H9 (cell line): ENCODE data around the gene SLC25A41. TPM values are rescaled to one million over a fixed set of nuclear protein-coding genes. Genes with fewer than 3 reads are reported as not detected.

Source experiments
- DNase-seq: peaks from one replicate; pipeline ENCODE4 v3.0.0-alpha.2; 2017
- H2AFZ ChIP-seq: one replicate; pipeline ENCODE4 v1.6.1; 2013; ENCODE audit warnings: mild to moderate bottlenecking, low read length, control low read depth, moderate library complexity
- H2AK5ac ChIP-seq: 2 replicates; pipeline ENCODE4 v1.6.1; 2013; ENCODE audit warnings: low read length, control low read depth, mixed read lengths; ENCODE audit not compliant: insufficient read length
- H2BK120ac ChIP-seq: one replicate; pipeline ENCODE4 v1.6.1; 2013; ENCODE audit warnings: low read depth, mild to moderate bottlenecking, low read length, control low read depth, inconsistent platforms; ENCODE audit not compliant: poor library complexity, severe bottlenecking
- H2BK12ac ChIP-seq: 2 replicates; pipeline ENCODE4 v1.6.1; 2013; ENCODE audit warnings: low read length, control low read depth, mixed read lengths, low read depth; ENCODE audit not compliant: insufficient read length
- H2BK15ac ChIP-seq: 2 replicates; pipeline ENCODE4 v1.6.1; 2013; ENCODE audit warnings: low read depth, low read length, control low read depth
- H2BK20ac ChIP-seq: one replicate; pipeline ENCODE4 v1.6.1; 2013; ENCODE audit warnings: low read depth, mild to moderate bottlenecking, low read length, control low read depth, inconsistent platforms; ENCODE audit not compliant: poor library complexity, severe bottlenecking
- H2BK5ac ChIP-seq: 2 replicates; pipeline ENCODE4 v1.6.1; 2013; ENCODE audit warnings: low read length, control low read depth, mixed read lengths; ENCODE audit not compliant: insufficient read length
- H3K14ac ChIP-seq: 2 replicates; pipeline ENCODE4 v1.6.1; 2013; ENCODE audit warnings: low read length, control low read depth; ENCODE audit not compliant: insufficient read depth
- H3K18ac ChIP-seq: 2 replicates; pipeline ENCODE4 v1.6.1; 2013; ENCODE audit warnings: low read depth, mild to moderate bottlenecking, mixed read lengths, low read length, control low read depth; ENCODE audit not compliant: insufficient read length
- H3K23ac ChIP-seq: 2 replicates; pipeline ENCODE4 v1.6.1; 2013; ENCODE audit warnings: low read length, control low read depth, mixed read lengths, low read depth; ENCODE audit not compliant: insufficient read length
- H3K23me2 ChIP-seq: 2 replicates; pipeline ENCODE4 v1.6.1; 2013; ENCODE audit warnings: low read depth, mild to moderate bottlenecking, mixed read lengths, low read length, control low read depth; ENCODE audit not compliant: insufficient read length, poor library complexity, severe bottlenecking
- H3K27ac ChIP-seq: 2 replicates; pipeline ENCODE4 v1.5.1; 2013; ENCODE audit warnings: low read length, control low read depth, mixed read lengths, low read depth; ENCODE audit not compliant: insufficient read length
- H3K27me3 ChIP-seq: 2 replicates; pipeline ENCODE4 v1.6.1; 2013; ENCODE audit warnings: low read length, control low read depth, inconsistent platforms; ENCODE audit not compliant: insufficient read depth
- H3K4ac ChIP-seq: 2 replicates; pipeline ENCODE4 v1.6.1; 2013; ENCODE audit warnings: low read depth, mild to moderate bottlenecking, control low read depth, inconsistent platforms, low read length, moderate library complexity
- H3K4me1 ChIP-seq: 2 replicates; pipeline ENCODE4 v1.6.1; 2013; ENCODE audit warnings: low read length, control low read depth, inconsistent platforms; ENCODE audit not compliant: insufficient read depth
- H3K4me2 ChIP-seq: 2 replicates; pipeline ENCODE4 v1.6.1; 2013; ENCODE audit warnings: low read length, control low read depth, mixed read lengths; ENCODE audit not compliant: insufficient read length, insufficient read depth
- H3K56ac ChIP-seq: 2 replicates; pipeline ENCODE4 v1.6.1; 2013; ENCODE audit warnings: low read depth, mild to moderate bottlenecking, mixed read lengths, low read length, control low read depth; ENCODE audit not compliant: insufficient read length
- H3K79me1 ChIP-seq: 2 replicates; pipeline ENCODE4 v1.6.1; 2013; ENCODE audit warnings: low read depth, mild to moderate bottlenecking, moderate library complexity, low read length, control low read depth, inconsistent platforms; ENCODE audit not compliant: insufficient read depth, poor library complexity, severe bottlenecking
- H3K79me2 ChIP-seq: 2 replicates; pipeline ENCODE4 v1.6.1; 2013; ENCODE audit warnings: low read length, control low read depth, inconsistent platforms; ENCODE audit not compliant: insufficient read depth
- H3K9ac ChIP-seq: 2 replicates; pipeline ENCODE4 v1.6.1; 2013; ENCODE audit warnings: low read length, control low read depth, mixed read lengths; ENCODE audit not compliant: insufficient read length; ENCODE audit errors: extremely low read depth
- H3K9me3 ChIP-seq: one replicate; pipeline ENCODE4 v1.6.1; 2013; ENCODE audit warnings: low read depth, low read length, inconsistent platforms; ENCODE audit not compliant: control insufficient read depth
- H3T11ph ChIP-seq: one replicate; pipeline ENCODE4 v1.6.1; 2013; ENCODE audit warnings: mild to moderate bottlenecking, low read length, control low read depth, inconsistent platforms
- H4K20me1 ChIP-seq: one replicate; pipeline ENCODE4 v1.6.1; 2013; ENCODE audit not compliant: control insufficient read depth, insufficient read length, insufficient read depth
- H4K5ac ChIP-seq: 2 replicates; pipeline ENCODE4 v1.6.1; 2013; ENCODE audit warnings: low read depth, mild to moderate bottlenecking, mixed read lengths, low read length, control low read depth; ENCODE audit not compliant: insufficient read length
- H4K8ac ChIP-seq: replicated peaks from 2 replicates; pipeline ENCODE4 v1.6.1; 2013; ENCODE audit warnings: low read length, control low read depth, mixed read lengths, low read depth; ENCODE audit not compliant: insufficient read length
- H4K91ac ChIP-seq: 2 replicates; pipeline ENCODE4 v1.6.1; 2013; ENCODE audit warnings: low read depth, mild to moderate bottlenecking, moderate library complexity, mixed read lengths, low read length, control low read depth; ENCODE audit not compliant: insufficient read length
- H3K27ac Mint-ChIP-seq, 3 experiments: 2 replicates in 2 of 3; 3 replicates in 1 of 3; pipeline ENCODE4 v1.8.0; 2020 to 2021; ENCODE audit warnings: mixed read lengths in 3 of 3, mild to moderate bottlenecking in 1 of 3, moderate library complexity in 1 of 3
- H3K27me3 Mint-ChIP-seq: 2 replicates; pipeline ENCODE4 v1.8.0; 2021; ENCODE audit warnings: low read depth, mild to moderate bottlenecking, moderate library complexity, mixed read lengths
- H3K36me3 Mint-ChIP-seq, 3 experiments: 2 replicates in 2 of 3; 3 replicates in 1 of 3; pipeline ENCODE4 v1.8.0; 2020 to 2021; ENCODE audit warnings: low read depth in 3 of 3, mixed read lengths in 3 of 3; ENCODE audit not compliant: insufficient read depth in 1 of 3
- H3K4me1 Mint-ChIP-seq, 2 experiments: 2 replicates each; pipeline ENCODE4 v1.8.0; 2020; ENCODE audit warnings: mixed read lengths in 2 of 2
- H3K4me3 Mint-ChIP-seq, 2 experiments: 2 replicates in 1 of 2; 3 replicates in 1 of 2; pipeline ENCODE4 v1.8.0; 2020 to 2021; ENCODE audit warnings: mild to moderate bottlenecking in 2 of 2, mixed read lengths in 2 of 2, moderate library complexity in 1 of 2
- H3K9me3 Mint-ChIP-seq, 2 experiments: 2 replicates in 1 of 2; 3 replicates in 1 of 2; pipeline ENCODE4 v1.8.0; 2020; ENCODE audit warnings: mild to moderate bottlenecking in 2 of 2, mixed read lengths in 2 of 2, moderate library complexity in 1 of 2
- WGBS: extraction: QIAGEN DNeasy Blood & Tissue Kit; methylation state at CpG from one replicate; pipeline ENCODE4 v1.1.7; 2013; ENCODE audit warnings: missing lambda C conversion rate, low lambda C conversion rate, mixed read lengths; ENCODE audit not compliant: insufficient read length; ENCODE audit errors: extremely low coverage; 5-methylcytosine and 5-hydroxymethylcytosine counted together
- total RNA-seq: library from RNA; stranded (reverse); gene quantifications from 2 replicates; pipeline ENCODE4 v1.2.1, GENCODE V29; 2021
- TF ChIP-seq, protein P1 (sequence below): fragments of 200-600 bp; sonication (generic); conservative IDR thresholded peaks from 3 replicates; pipeline ENCODE4 v1.8.0; 2021; ENCODE audit warnings: antibody characterized with exemption, mild to moderate bottlenecking

SLC25A41 gene
- total RNA-seq, 1 experiment from 2014 or later: 0.20 TPM

DNA sequence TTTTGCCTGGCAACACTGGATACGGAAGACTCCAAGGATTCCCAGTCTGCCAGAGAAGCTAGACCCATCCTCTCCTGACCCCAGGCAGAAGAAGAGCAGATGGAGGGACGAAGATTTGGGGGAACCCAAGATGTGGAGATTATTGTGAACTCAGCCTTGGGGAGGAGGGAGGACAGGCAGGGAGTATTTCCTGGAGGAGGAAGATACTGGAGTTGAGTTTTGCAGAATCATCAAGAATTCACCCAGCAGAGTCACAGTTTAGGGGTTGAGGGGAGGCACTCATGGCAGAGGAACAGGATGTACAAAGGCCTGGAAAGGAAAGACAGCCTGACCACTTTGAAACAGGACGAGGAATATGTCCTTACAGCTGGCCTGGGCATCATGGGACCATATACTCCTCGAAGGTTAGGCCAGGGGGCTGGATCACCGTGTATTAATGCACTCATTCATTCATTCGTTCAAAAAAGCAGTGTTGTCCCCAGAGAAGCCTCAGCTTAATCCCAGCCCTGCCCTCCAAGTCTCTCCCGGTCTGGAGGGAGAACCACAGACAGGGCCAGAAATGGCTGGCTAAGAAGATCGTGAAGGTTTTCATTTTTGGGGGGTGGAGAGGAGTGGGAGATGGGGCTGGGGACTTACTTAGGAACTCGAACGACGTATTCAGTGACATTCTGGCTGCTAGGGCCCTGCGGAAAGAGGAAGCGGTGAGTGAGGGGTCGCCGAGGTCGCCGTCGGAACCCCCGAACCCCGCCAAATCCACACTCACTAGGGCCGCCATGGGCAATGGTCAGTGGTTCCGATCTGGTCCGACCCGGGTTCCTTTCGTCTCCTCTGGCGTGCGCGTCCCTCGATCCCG lies 41.1 kb downstream of the SLC25A41 start:
- Histone ChIP-seq H3K9ac (peak overlapping the region; percentile 57), H3K79me1 (peaks cover 9% of the 10 kb centered on the region), H3K4ac (no peak overlapping the region), H3K23ac (no peak overlapping the region), H4K20me1 (no peaks in the 10 kb centered on the region), H2BK20ac (no peak overlapping the region), H3K27me3 (no peaks in the 10 kb centered on the region), H3K4me2 (peak overlapping the region; percentile 90), H3K27ac (no peak overlapping the region), H3K56ac (no peak overlapping the region), H4K8ac (no peak overlapping the region), H2BK5ac (no peak overlapping the region), H4K5ac (no peak overlapping the region), H3K9me3 (no peaks in the 10 kb centered on the region), H3T11ph (no peak overlapping the region), H2BK15ac (no peak overlapping the region), H3K79me2 (peaks cover 3% of the 10 kb centered on the region; the same call in 1 of the 2 replicates), H4K91ac (no peak overlapping the region), H3K14ac (no peak overlapping the region; the same call in 1 of the 2 replicates), H2BK120ac (no peak overlapping the region), H2BK12ac (no peak overlapping the region), H2AK5ac (no peak overlapping the region), H3K4me1 (peaks cover 3% of the 10 kb centered on the region; the same call in 1 of the 2 replicates), H2AFZ (no peak overlapping the region), H3K18ac (no peak overlapping the region), H3K23me2 (peaks cover 6% of the 10 kb centered on the region)
- H3K9me3 Mint-ChIP-seq: no peaks in the 10 kb centered on the region
- H3K27me3 Mint-ChIP-seq: no peaks in the 10 kb centered on the region
- no CpG with 5 or more reads among the region's 30 CpGs for WGBS
- no peak for DNase-seq
- peak overlapping the region; percentile 97 for H3K4me3 Mint-ChIP-seq
- peaks cover 10 to 30% (median 26%) of the 10 kb centered on the region in 3 experiments for H3K36me3 Mint-ChIP-seq
- H3K27ac Mint-ChIP-seq: peak overlapping the region; percentile 89 to 98 (median 95); a peak in 5 of 7 replicates
- H3K4me1 Mint-ChIP-seq: peaks cover 18 to 26% of the 10 kb centered on the region in 2 experiments
- TF ChIP-seq, protein P1, sequence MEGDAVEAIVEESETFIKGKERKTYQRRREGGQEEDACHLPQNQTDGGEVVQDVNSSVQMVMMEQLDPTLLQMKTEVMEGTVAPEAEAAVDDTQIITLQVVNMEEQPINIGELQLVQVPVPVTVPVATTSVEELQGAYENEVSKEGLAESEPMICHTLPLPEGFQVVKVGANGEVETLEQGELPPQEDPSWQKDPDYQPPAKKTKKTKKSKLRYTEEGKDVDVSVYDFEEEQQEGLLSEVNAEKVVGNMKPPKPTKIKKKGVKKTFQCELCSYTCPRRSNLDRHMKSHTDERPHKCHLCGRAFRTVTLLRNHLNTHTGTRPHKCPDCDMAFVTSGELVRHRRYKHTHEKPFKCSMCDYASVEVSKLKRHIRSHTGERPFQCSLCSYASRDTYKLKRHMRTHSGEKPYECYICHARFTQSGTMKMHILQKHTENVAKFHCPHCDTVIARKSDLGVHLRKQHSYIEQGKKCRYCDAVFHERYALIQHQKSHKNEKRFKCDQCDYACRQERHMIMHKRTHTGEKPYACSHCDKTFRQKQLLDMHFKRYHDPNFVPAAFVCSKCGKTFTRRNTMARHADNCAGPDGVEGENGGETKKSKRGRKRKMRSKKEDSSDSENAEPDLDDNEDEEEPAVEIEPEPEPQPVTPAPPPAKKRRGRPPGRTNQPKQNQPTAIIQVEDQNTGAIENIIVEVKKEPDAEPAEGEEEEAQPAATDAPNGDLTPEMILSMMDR: no peak
